Subcutaneous abdominal adipose tissue (tissue), 5 donors: Measurements from ENCODE around the gene XPO5.

Source experiments
- H3K27ac ChIP-seq: one replicate; pipeline ENCODE4 v1.7.0; 2013; ENCODE audit warnings: low read depth, mild to moderate bottlenecking, inconsistent platforms, low read length, moderate library complexity
- H3K27me3 ChIP-seq, 5 donors: one replicate each; pipeline ENCODE4 v1.7.0; 2013; ENCODE audit warnings: low read length in 5 of 5, inconsistent platforms in 1 of 5; ENCODE audit not compliant: control insufficient read depth in 5 of 5, insufficient read depth in 4 of 5
- H3K36me3 ChIP-seq, 5 donors: one replicate each; pipeline ENCODE4 v1.7.0; 2013; ENCODE audit warnings: low read length in 5 of 5; ENCODE audit not compliant: control insufficient read depth in 5 of 5, insufficient read depth in 5 of 5
- H3K4me1 ChIP-seq, 5 donors: one replicate each; pipeline ENCODE4 v1.7.0; 2013; ENCODE audit warnings: low read length in 5 of 5, mild to moderate bottlenecking in 3 of 5, moderate library complexity in 1 of 5; ENCODE audit not compliant: control insufficient read depth in 5 of 5, insufficient read depth in 5 of 5
- H3K4me3 ChIP-seq, 5 donors: one replicate each; pipeline ENCODE4 v1.7.0; 2013; ENCODE audit warnings: low read length in 5 of 5, low read depth in 1 of 5
- H3K9ac ChIP-seq, 5 donors: one replicate each; pipeline ENCODE4 v1.7.0; 2013; ENCODE audit warnings: low read length in 5 of 5, mild to moderate bottlenecking in 4 of 5, moderate library complexity in 3 of 5
- H3K9me3 ChIP-seq, 5 donors: one replicate each; pipeline ENCODE4 v1.7.0; 2013; ENCODE audit warnings: low read length in 5 of 5; ENCODE audit not compliant: control insufficient read depth in 5 of 5
- donor health status: healthy.
- donor health status: healthy.
- donor health status: healthy.
- donor health status: healthy.
- donor health status: healthy.

XPO5 gene

DNA sequence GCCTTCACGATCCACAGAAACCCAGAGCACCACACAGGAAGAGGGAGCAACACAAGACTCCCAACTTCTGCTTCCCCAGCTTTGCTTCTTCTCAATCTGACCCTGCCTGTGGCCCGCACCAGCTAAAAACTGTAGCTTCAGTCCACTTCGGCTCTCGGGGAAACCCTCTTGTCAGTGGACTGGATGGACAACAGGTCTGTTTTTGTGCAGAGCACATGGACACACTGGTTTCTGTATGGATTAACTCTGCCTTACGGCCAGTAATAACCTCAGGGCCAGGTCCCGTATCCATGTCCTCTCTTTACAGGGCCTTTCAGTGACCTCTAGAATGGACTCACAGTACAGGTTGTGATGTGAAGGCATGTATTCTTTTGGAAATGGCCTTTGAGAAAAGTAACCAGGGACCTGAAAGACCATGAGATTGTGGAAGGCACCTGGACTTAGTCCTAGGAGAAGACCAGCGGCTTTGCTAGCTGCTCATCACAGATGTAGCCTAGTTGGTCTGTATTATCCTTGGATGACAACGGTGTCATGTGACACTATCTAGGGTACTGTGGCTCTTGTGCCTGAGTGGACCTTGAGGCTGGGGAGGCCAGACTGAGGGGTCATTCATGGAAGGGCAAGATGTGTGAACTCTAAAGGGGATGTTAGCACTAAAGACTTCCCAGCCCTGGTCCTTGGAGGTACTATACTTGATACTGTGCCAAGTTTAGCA, 53.1 kb downstream of the XPO5 start:
- Histone ChIP-seq H3K36me3 (peaks cover 17 to 84% (median 79%) of the 10 kb centered on the region in 5 donors), H3K9me3 (no peaks in the 10 kb centered on the region), H3K4me3 (no peak overlapping the region), H3K4me1 (peaks cover 2 to 8% (median 8%) of the 10 kb centered on the region in 5 donors), H3K27ac (no peak overlapping the region), H3K9ac (no peak overlapping the region), H3K27me3 (no peaks in the 10 kb centered on the region)

DNA sequence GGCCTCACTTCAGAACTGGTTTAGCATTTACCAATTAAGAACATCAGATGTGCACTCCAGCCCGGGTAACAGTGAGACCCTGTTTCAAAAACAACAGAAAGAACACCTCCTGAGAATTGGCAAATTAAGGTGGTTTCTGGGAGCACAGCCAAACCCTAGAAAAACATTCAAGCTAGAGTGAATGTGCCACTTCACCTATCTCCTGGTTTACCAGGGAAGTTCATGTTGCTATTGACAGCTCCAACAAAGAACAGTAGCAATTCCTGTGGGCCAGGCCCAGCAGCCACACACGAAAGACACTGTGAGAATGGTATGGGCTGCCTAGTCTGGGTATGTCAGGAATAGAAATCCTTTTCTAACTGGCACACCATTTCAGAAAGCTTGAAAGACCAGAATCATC, 54.0 kb downstream of the XPO5 start:
- Histone ChIP-seq H3K36me3 (peaks cover 14 to 75% (median 72%) of the 10 kb centered on the region in 5 donors), H3K9ac (no peak overlapping the region), H3K4me3 (no peak overlapping the region)

DNA sequence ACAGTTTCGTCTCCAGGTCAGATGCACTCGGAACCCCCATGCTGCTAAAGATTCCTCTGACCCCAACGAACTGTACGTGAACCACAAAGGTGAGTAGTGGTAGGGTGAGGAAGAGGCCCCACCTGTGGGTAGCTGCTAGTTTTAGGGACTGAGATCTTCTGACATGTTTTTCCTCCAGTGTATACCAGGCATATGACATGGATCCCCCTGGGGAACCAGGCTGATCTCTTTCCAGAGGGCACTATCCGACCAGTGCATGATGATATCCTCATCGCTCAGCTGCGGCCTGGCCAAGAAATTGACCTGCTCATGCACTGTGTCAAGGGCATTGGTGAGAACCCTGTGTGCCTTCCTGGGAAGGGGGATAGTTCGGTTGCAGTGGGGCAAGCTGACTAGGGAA, 55.7 kb downstream of the XPO5 start:
- no peak overlapping the region for H3K4me3 ChIP-seq
- H3K4me1 ChIP-seq = peaks cover 15 to 30% (median 28%) of the 10 kb centered on the region in 5 donors
- no peak overlapping the region for H3K27ac ChIP-seq
- peaks cover 8 to 62% (median 61%) of the 10 kb centered on the region in 5 donors for H3K36me3 ChIP-seq
- no peaks in the 10 kb centered on the region for H3K9me3 ChIP-seq
- H3K27me3 ChIP-seq = no peaks in the 10 kb centered on the region
- H3K9ac ChIP-seq = peak overlapping the region in 1 of 5 donors; percentile 30

More for the DNA sequence above, 54.0 kb downstream of the XPO5 start:
- H3K9me3 ChIP-seq = no peaks in the 10 kb centered on the region
- H3K27ac ChIP-seq = no peak overlapping the region
- H3K27me3 ChIP-seq = no peaks in the 10 kb centered on the region
- H3K4me1 ChIP-seq = peaks cover 5 to 16% (median 15%) of the 10 kb centered on the region in 5 donors

DNA sequence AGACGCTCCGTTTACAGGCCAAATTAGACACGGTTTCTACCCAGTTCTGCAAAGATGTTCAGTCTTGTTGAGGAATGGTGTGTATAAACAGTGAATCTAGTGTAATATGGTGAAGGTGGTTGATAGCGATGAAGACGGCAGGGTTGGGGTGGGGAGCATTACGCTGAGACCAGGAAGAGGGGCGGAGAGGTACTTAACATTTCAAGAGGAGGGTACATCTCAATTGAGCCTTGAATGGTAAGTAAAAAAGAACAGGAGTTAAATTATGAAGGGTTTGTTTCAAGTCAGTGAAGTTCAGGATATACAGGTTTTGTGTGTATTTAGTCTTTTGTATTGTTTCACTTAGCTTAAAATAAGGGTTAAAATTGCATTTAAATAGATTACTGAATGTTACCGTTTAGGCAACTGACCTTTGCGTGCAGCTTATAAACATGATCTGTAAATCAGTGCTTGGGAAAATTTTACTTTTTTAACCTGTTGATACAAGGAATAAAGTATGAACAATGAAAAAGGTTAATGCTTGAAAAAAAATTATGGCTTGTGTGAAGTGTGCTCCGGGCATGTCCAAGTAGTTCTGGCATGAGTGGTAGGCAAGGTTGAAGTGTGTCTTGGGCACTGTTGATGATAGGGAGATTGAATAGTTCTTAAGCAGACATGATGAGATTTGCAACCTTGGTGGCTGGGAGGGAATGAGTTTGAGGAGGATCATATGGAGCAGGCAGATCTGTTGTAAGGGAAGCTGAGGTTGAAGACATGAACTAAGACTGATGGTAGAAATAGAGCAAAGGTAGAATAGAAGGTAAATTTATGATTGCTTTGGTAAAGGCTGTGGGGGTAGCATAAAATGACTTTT, 58.1 kb downstream of the XPO5 start:
- Histone ChIP-seq H3K4me3 (peak overlapping the region; percentile 94 to 100 (median 99)), H3K36me3 (peaks cover 14 to 62% (median 55%) of the 10 kb centered on the region in 5 donors), H3K27ac (peak overlapping the region; percentile 87)

DNA sequence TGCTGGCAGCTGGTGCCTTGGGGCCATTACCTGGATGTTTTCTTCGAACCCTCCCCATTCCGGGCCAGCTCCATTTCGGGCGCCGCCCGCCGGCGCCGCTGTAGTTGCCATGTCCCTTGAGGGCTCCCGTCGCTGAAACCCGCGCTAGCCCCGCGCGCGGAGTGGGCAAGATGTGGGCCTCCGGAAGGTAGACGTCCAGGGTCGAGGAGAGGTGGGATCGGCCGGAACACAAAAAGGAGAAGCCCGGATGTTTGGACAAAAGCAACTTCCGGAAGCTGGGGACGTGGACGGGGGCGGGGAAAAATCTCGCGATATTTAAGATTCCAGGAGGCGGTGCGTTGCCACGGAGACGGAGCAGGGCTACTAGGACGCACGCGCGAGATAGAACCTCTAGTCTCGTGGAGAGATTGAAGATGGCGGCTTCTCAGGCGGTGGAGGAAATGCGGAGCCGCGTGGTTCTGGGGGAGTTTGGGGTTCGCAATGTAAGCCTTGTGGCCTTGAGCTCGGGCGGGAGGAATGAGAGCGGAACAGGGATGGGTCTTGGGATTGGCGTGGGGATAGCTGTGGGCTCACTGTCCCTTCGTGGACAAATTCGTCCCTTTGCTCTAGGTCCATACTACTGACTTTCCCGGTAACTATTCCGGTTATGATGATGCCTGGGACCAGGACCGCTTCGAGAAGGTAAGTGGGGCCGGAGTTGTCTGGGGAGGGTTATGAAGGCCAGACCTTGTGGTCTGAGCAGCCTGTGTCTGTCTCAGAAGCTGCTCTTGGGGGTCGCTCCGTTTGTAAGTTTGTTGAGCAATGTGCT, 58.9 kb downstream of the XPO5 start, which contains the start of the genes POLR1C and YIPF3:
Gene POLR1C, plus strand, starts transcription at position 393 of the 808 bp plus-strand sequence. Its CDS starts 21 bp downstream, at position 414.
Gene YIPF3, minus strand, starts transcription at position 230 of the 808 bp plus-strand sequence. Its CDS starts 119 bp downstream, at position 111.
- Histone ChIP-seq H3K27me3 (no peaks in the 10 kb centered on the region), H3K9ac (peak within 1 kb of the TSS; percentile 93 to 98 (median 94)), H3K36me3 (peaks cover 11 to 62% (median 55%) of the 10 kb centered on the region in 5 donors), H3K9me3 (no peaks in the 10 kb centered on the region), H3K27ac (peak within 1 kb of the TSS; percentile 87), H3K4me3 (peak within 1 kb of the TSS; percentile 94 to 100 (median 99)), H3K4me1 (peaks cover 15 to 51% (median 32%) of the 10 kb centered on the region in 5 donors)

More for the DNA sequence above, 58.1 kb downstream of the XPO5 start:
- H3K4me1 ChIP-seq = peaks cover 15 to 43% (median 32%) of the 10 kb centered on the region in 5 donors
- H3K27me3 ChIP-seq = no peaks in the 10 kb centered on the region
- H3K9me3 ChIP-seq = no peaks in the 10 kb centered on the region
- H3K9ac ChIP-seq = peak overlapping the region; percentile 84 to 98 (median 94)

DNA sequence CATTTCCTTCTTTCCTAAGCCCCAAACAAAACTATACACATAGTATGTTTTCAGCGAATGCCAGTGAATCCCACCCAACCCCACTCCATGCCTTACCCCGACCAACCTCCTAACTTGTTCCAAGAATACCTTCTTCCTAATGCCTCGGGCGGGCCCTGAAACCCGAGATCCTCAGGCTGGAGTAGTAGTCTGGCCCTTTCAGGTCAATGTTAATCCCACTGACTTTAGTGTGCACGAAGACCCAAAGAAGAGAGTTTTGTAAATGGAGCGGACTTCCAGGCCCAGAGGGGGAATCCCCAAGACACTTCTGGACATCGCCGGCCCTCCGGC, 59.5 kb downstream of the XPO5 start:
- Histone ChIP-seq H3K9me3 (no peaks in the 10 kb centered on the region), H3K27ac (peak overlapping the region; percentile 87), H3K4me1 (peaks cover 15 to 56% (median 32%) of the 10 kb centered on the region in 5 donors), H3K9ac (peak overlapping the region; percentile 69 to 98 (median 93)), H3K4me3 (peak overlapping the region; percentile 94 to 100 (median 99)), H3K27me3 (no peaks in the 10 kb centered on the region), H3K36me3 (peaks cover 11 to 62% (median 55%) of the 10 kb centered on the region in 5 donors)

DNA sequence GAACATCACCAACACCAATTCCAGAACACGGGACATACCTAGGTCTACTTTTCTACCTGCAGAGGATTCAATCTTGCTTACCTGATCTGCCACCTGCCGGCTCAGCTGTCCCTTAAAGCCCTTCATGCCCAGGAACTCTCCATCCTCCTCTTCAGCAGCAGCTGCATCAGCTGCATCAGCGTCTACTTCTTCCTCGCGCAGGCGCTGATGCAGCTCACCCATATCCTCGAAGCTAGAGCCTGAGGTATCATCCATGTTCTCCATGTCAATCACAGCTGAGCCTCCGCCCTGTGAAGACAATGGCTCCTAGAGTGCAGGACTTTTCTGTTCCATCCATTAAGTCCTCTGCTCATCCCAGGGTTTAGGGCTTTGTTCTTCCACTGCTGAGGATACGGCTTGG, 60.0 kb downstream of the XPO5 start:
- H3K9me3 ChIP-seq = no peaks in the 10 kb centered on the region
- peaks cover 15 to 59% (median 34%) of the 10 kb centered on the region in 5 donors for H3K4me1 ChIP-seq
- H3K4me3 ChIP-seq = peak overlapping the region; percentile 94 to 100 (median 99)
- peak overlapping the region; percentile 69 to 98 (median 93) for H3K9ac ChIP-seq
- no peaks in the 10 kb centered on the region for H3K27me3 ChIP-seq
- peaks cover 11 to 61% (median 55%) of the 10 kb centered on the region in 5 donors for H3K36me3 ChIP-seq
- H3K27ac ChIP-seq = peak overlapping the region; percentile 87

- Histone ChIP-seq H3K36me3 (peaks cover 6 to 44% (median 39%) of the 10 kb centered on the region in 5 donors), H3K9ac (peak overlapping the region in 1 of 5 donors; percentile 7), H3K4me1 (peaks cover 12 to 61% (median 33%) of the 10 kb centered on the region in 5 donors)
These were observed 63.9 kb downstream of the XPO5 start for GRCh38 chr6:43511824-43512415.

GRCh38 chr6:43510827-43511163, 65.0 kb downstream of the XPO5 start:
- peaks cover 6 to 45% (median 40%) of the 10 kb centered on the region in 5 donors for H3K36me3 ChIP-seq
- H3K27me3 ChIP-seq = peaks cover 6 to 24% (median 8%) of the 10 kb centered on the region in 5 donors
- peaks cover 9 to 64% (median 31%) of the 10 kb centered on the region in 5 donors for H3K4me1 ChIP-seq
- H3K27ac ChIP-seq = peak overlapping the region; percentile 62
- H3K4me3 ChIP-seq = peak overlapping the region in 4 of 5 donors; percentile 54 to 73 (median 63)
- no peaks in the 10 kb centered on the region for H3K9me3 ChIP-seq
- H3K9ac ChIP-seq = peak overlapping the region in 2 of 5 donors; percentile 64 to 68

More at GRCh38 chr6:43511824-43512415, 63.9 kb downstream of the XPO5 start:
- Histone ChIP-seq H3K4me3 (no peak overlapping the region), H3K27ac (no peak overlapping the region), H3K27me3 (peaks cover 6 to 23% (median 7%) of the 10 kb centered on the region in 5 donors), H3K9me3 (no peaks in the 10 kb centered on the region)
